M059J (cell line): ENCODE data around the gene ADGRD1. TPM values are rescaled to one million over a fixed set of nuclear protein-coding genes. Genes with fewer than 3 reads are reported as not detected.
"Not testable (repeated sequence)": the region's sequence is repeated elsewhere in the genome, so short reads cannot be mapped to it uniquely, and the experiment has no call there.

Source experiments
- DNase-seq: peaks from one replicate; pipeline ENCODE4 v3.0.0-alpha.2; 2012; ENCODE audit warnings: low read depth
- total RNA-seq: library from RNA; depleted of rRNA; stranded (reverse); fragments of >200 nt; shearing (Covaris generic); gene quantifications from 2 replicates; pipeline ENCODE4 v1.2.3, GENCODE V29; 2014

ADGRD1 gene
- total RNA-seq, 1 experiment from 2014 or later, result not detected

DNA sequence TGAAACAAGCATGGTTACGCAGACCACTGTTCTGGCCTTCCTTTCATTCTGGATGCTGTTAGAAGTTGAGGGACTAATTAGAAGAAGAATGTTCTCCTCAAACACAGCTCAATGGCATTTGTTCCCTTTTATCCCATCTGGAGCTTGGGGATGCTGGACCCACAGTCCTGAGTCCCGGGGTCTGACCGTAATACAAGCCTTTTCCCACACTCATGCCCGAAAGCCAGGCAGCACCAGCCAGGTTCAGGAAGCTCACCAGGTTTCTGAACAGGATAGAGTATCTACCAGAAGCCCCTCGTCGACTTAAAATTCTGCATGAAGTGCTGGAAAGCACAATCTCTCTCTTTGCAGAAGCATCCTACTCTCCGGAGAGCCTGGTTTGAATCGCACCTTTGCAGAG is 165.6 kb downstream of the ADGRD1 start:
- DNase-seq, result not testable (repeated sequence)

DNA sequence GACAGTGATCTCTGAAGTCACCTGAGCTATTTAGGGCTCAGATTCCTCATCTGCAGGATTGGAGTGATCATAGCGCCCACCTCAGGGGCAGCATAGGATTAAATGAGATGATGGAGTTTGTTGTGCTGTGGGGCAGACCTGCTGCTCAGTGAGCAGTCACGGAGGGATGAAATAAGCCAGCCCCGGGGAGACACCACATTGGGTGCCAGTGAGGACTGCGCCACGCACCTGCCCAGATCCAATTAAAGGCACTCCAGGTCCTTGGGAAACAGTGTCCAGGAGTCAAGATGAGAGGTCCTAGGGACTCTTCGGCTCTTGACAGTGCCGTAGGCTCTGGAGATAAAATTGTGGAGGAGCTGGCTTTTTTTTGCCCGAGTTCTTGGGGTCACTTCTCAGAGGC is 166.2 kb downstream of the ADGRD1 start:
- DNase-seq, result no peak

DNA sequence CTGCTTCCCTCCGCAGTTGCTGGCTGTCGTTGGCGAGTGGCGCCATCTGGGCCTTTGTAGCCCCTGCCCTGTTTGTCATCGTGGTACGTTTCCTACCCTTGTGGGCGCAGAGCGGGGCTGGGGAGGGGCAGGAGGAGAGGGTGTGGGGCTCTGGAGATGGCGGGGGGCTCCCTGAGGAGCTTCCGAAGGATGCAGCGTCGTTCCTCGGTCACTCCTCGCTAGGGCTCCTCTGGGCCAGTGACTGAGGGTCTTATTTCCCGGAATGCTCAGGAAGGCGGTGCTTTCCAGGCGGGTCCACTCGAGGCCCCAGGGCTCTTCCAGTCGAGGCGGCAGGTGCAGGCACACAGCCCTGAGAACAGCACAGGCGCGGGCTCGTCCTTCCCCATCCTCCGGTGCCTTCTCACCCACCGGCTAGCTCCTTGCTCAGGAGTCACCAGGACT is 167.1 kb downstream of the ADGRD1 start:
- no peak for DNase-seq

DNA sequence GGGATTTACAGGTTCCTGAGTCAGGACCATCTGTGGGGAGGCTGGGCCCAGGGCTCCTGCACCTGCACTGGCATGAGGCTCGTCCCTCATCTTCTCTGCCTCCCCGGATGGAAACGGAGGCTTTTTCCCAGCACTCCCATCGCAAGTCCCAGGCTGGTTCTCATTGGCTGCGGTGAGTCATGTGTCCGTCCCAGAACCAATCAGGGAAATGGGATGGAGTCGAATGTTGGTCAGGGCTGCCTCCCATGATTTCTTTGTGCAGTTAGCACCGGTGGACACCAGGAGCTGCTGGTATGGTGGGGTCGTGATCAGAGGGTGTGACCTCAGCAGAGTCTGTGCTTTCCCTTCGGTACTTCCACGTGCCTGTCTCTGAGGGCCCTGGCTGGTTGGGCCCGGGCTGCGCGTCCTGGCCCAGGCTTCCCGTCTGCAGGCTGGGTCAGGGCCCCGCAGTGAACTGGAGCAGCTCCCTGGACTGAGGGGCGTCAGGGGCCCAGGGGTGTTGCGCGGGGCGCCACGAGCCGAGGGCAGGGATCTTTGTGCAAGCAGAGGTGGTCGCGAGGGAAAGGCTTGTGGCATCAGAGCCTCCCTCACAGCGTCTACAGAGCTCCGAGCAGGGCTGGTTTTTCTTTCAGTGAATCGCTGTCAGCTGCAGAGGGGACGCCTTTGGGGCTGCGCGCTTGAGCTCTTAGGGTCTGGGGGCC is 168.1 kb downstream of the ADGRD1 start:
- peak; percentile 4 for DNase-seq

DNA sequence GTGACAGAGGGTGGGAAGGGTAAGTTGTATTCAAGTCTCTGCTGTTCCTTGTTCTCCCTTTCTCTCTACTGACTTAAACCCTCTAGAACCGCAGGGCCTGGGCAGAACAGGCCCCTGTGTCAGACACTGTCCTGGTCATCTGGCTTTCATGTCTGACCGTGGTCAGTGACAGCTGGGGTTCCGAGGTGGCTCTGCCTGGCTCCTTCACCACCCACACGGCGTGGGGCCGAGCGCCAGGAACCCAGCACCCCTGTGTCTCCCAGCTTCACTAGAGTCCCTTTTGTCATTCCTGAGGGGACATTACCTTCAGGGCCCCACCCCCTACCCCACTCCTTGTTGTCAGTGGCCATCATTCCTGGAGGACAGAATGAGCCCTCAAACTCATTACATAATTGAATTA is 168.9 kb downstream of the ADGRD1 start:
- DNase-seq, result no peak

DNA sequence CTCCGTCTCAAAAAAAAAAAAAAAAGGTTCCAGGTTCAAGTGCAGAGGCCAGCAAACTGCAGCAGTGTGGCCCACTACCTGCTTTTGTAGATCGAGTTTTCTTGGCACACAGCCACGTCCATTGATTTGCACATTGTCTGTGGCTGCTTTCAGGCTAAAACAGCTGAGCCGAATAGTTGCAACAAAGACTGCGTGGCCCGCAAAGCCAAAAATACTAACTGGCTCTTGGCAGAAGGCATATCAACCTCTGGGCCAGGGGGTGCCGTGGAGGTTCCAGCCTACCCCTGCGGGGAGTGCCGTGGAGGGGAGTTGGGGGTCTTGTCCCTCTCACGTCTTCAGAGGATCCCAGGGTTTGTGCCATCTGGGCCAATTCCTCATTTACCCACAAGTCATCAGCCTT is 170.1 kb downstream of the ADGRD1 start:
- DNase-seq, result no peak

DNA sequence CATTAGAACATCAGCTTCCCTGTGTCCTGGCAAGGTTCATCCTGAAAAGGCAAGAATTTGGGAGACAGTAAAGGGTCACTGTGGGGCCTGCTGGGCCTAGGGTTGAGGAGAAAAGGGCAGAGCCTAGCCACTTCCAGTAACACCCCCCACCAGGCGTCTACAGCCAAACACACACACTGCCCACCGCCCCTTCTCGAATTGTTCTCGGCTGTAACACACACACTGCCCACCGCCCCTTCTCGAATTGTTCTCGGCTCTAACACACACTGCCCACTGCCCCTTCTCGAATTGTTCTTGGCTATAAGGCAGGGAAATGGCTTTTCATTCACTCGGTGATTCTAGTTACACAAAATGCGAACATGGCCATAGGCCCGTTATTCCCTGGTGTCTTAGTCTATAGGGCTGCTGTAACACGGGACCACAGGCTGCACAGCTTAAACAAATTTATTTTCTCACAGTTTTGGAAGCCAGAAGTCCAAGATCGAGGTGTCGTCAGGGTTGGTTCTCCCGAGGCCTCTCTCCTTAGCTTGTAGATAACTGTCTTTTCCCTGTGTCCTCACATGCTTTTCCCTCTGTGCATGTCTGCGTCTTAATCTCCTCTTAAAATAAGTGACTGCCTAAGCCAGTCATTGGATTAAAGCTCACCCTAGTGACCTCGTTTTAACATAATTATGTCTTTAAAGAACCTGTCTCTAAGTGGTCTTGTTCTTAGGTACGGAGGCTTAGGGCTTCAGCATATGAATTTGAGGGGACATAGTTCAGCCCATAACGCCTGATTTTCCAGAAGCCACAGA is 171.0 kb downstream of the ADGRD1 start:
- DNase-seq, result no peak

DNA sequence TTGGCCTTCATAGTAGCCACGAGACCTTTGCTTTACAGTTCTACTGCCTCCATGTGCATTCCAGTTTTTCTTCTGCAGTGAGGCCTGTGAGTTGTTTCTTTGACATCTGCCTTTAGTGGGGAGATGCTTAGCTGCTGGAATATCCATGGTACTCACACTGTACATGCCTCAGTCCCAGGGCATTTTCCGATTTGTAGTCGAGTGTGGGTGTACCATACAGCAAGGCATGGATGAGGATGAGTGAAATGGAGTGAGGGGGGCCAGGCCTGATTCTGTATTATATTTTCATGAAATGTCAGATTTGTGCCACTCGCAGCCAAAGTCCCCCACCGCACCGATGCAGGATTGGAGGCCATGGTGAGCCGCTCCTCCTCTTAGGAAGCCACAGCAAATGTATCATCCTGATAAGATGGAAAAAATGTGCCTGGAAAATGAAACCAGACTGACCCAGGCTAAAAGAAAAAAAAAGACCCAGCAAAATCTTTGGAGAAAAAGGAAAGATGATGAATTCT is 173.0 kb downstream of the ADGRD1 start:
- DNase-seq, result no peak

DNA sequence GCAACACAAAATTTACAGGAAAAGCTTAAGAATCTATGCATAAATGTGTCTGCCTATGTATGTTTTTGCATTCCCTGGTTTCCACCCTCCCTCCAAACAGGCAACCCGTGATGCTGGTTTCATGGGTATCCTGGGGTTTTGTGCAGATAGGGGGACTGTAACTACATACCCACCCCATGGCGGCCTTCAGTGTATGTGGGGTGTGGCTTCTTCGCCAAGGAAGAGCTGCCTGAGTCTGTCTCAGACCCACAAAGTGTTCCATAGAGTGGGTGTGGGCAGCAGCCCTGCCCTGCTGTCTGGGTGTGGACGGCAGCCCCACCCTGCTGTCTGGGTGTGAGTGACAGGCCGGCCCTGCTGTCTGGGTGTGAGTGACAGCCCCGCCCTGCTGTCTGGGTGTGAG is 174.8 kb downstream of the ADGRD1 start:
- no peak for DNase-seq

DNA sequence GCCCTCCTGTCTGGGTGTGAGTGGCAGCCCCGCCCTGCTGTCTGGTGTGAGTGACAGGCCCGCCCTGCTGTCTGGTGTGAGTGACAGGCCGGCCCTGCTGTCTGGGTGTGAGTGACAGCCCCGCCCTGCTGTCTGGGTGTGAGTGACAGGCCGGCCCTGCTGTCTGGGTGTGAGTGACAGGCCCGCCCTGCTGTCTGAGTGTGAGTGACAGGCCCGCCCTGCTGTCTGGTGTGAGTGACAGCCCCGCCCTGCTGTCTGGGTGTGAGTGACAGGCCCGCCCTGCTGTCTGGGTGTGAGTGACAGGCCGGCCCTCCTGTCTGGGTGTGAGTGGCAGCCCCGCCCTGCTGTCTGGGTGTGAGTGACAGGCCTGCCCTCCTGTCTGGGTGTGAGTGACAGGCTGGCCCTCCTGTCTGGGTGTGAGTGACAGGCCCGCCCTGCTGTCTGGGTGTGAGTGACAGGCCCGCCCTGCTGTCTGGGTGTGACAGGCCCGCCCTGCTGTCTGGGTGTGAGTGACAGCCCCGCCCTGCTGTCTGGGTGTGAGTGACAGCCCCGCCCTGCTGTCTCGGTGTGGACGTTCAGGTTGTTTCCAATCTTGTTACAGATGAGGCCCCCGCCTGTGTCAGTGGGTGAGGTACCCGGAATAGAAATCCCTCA is 175.4 kb downstream of the ADGRD1 start:
- not testable (repeated sequence) for DNase-seq

DNA sequence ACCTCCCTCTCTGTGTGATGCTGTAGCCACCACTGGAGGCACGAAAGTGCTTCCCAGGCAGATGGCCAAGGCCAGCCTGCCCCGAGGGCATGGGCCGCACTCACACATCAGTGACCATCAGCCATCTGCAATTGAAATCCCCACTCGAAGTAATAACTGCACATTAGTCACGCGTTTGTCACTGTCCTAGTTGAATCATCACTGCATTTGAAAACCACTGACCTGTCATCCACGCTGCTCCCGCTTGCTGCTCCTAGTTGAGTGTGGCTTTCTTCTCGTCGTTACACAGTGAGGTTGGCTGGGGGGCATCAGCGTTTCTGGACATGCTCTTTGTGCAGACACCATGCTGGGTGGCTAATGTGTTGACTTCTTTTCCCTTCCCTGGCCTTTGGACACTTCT is 176.1 kb downstream of the ADGRD1 start:
- peak; percentile 69 for DNase-seq

DNA sequence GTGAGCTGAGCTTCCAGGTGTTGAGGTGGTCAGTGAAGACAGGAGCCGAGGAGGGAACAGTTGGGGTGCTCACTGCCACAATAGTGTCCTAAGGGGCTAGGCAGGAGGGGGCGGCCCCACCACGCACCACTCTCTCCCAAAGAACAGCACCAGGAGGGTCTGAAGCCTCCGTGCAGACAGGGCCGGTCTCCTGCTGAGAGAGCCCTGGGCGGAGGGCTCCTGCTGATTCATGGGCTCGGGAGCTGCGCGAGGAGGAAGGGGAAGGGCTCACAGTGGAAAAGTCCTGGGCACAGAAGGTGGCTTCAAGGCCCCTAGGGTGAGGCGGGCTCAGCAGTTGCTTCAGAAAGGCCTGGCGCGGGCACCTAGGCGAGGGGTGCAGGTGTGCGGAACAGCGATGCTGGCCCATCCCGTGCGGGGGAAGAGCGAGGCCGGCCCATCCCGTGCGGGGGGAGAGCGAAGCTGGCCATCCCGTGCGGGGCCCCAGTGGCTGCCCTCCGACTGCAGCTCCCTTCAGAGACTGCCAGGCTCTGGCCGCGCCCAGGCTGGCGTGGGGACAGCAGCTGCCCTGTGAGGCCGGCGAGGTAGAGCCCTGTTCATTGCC is 176.7 kb downstream of the ADGRD1 start:
- DNase-seq, result no peak

DNA sequence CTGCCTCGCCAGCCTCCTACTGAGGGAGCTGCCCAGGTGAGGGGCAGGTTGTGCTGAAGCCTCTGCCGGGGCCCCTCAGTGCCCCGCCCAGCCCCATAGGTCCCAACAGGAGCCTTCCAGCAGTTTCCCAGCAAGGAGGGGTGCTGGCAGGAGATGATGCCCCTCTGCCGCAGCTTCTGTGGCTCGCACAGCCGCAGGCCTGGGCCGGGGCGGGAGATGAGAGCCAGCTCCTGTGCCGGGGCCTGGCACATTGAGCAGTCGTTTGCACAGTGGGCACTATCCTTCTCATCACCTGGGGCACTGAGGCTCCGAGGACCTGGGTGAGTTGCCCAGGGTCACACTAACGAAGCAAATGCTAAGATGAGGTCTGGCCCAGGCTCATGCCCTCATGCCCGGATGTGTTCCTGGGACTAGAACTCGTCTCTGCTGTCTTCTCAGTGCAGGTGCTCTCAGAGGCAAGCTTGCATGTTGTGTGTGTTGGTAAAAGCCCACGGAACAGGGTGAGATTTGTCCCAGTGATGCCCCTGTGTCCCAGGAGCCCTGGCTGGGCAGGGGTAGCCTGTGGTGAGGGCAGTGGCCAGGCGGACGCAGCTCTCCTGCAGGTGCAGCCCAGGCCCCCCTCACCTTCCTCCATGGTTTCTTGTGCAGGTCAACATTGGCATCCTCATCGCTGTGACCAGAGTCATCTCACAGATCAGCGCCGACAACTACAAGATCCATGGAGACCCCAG is 177.5 kb downstream of the ADGRD1 start:
- no peak for DNase-seq

DNA sequence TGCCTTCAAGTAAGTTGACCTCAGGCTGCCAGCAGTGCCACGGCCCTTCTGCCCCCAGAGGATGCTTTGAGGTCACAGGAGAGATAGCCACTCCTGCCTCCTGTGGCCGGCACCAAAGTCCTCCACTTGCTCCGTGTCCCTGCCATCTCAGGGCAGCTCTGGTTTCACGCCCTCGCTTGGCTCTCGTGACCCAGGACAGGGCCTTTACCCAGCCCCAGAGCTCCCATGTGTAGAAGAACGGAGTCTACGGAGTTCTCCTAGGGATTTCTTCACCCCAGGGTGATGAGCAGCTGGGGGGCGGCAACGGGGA is 178.1 kb downstream of the ADGRD1 start:
- DNase-seq, result no peak

DNA sequence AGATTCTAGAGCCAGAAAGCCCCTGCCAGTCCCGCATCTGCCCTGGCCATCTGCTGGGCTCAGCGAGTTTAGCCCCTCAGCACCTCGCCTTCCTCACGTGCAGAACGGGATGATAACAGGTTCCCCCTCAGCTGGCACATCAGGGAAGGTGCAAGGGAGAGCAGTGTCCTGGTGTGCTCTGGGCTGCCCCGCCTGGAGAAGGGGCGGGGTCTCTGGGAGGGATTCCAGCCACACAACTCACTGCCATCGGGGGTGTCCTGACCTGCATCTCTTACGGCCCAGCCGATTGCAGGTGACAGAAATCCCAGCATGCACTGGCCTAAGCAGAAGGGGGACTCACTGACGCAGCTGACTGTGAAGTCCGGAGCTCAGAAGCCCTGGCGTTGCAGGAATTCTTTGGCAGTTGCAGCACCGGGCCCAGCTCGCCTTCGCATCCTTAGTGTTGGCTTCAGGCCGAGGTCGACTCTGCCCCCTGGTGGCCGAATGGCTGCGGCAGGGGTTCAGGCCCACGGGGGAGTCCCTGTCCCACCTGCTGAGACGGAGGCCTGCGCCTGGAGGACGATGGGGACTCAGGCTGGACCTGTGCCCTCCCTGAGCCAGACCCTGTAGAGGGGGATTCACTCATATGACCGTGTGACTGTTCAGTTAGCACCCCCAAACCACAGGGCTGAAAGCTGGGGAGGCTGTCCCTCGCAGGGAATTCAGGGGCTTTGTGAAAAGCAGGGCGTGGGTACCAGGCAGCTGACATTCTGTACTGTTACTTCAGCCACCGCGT is 178.6 kb downstream of the ADGRD1 start:
- DNase-seq, result peak; percentile 23

DNA sequence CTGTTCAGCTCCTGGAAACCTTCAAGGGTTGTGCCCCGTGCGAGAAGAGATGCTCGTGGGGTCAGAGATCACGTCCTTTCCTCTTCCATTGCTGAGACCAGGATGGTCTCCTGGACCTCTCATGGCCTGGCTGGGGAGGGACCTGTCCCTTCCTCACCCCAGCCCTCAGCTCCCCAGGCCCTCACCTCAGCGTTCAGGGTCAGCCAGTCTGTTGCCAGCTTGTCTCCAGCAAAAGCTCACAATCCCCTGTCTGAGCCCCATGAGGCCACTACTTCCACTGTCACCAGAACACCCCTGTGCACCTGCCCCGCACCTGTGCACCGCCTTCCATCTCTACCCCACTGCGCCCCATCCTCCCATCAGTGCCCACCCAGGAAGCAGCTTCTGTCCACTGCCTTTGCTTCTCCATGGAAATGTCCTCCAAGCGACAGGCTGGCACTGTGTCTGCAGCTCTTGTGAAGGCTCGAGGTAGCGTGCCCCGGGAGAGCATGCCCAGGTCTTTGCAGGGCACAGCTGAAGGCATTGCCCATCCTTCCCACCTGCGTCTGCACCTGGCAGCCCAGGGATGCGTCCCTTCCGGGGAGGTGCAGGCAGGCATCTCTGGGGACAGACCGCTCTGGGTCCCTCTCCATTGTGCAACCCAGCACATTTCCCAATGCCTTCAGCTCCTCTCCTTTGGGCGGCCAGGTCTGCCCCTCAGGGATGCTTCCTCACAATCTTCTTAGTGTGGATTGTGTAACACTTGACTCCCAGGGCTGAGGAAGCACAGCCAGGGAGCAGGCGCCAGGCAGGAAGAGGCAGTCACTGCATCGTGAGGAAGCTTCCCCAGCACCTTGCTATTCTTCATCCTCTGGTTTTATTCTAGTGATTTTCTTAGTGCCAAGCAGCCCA is 179.6 kb downstream of the ADGRD1 start:
- DNase-seq, result no peak

DNA sequence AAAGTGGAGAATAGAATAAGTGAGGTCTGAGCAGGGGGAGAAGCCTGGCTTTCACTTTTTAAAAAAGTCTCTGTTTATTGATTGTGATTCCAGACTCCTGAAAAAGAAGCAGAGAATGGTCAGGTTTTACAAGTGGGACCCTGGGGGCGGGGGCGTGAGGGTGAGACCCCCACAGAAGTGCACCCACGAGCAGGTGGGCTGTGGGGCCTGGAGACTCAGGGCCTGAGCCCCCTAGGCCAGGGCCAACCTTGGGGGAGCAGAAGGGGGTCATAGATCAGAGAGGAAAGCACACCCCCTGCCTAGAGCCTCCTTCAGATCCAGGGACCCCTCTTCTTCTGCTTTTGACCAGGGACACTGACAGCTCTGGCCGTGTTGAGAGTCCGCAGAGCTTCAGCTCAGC is 180.3 kb downstream of the ADGRD1 start:
- no peak for DNase-seq

DNA sequence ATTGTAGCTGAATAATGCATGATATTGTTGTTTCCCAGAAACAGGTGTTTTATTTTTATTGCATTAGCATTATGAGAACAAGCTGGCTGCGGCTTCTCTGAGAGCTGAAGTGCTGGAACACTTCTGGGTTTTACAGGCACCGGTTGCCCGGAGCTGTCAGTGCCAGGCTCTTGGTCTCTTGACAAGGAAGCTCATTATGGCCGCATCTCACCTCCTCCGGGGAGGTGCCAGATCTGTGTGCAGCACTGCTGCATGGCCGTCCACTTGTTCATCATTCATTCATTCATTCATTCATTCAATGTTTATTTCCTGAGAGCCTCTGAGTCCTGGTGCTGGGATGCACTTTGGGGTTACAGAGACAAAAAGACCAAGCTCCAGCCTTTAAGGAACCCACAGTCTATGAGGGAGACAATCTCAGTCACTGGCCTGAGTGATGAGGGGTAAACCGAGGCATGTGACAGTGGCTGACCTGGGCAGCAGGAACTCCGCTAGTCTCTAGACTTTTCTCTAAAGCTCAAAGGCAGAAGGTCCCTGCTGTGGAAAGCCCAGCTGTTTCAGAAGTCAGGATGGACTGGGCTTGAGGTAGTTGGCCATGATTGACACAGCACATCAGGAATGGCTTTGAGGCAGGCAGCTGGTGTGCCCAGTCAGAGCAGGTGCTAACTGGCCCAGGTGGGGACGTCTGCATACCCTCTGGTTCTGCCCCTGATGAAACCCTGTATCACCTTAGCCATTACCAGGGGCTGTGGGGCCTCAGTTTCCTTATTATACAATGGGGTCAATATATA is 181.0 kb downstream of the ADGRD1 start:
- no peak for DNase-seq

DNA sequence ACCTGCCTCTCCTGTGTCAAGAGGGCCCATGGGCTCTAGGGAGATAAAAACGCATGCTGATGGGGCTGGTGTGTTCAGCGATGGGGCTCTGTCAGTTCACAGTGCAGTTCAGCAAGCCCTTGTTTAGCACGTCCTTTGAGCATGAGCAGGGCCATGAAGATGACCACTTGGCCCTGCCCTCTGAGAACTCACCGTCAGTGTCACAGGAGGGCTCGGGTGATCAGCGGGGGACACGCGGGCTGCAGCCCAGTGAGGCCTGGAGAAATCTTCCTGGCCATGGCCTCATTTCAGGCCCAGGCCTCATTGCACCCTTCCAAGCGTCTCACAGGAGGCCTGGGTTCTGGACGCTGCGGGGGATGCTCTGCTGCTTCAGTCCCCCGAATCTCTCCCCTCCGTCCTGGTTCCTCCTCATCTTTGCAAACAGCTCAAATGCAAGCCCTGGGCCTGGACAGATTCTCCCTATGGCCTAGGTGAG is 181.6 kb downstream of the ADGRD1 start:
- no peak for DNase-seq
